ENCODE measurements around the gene LSS.

Gene LSS

DNA sequence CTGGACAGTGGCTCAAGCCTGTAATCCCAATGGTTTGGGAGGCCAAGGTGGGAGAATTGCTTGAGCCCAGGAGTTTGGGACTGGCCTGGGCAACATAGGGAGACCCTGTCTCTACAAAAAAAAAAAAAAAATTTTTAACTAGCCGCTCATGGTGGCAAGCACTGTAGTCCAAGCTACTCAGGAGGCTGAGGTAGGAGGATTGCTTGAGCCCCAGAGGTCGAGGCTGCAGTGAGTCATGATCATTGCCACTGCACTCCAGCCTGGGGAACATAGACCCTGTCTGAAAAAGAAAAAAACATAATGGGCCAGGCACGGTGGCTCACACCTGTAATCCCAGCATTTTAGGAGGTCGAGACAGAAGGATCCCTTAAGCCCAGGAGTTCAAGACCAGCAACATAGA is 49.6 kb downstream of the LSS start:
- TF ChIP-seq, protein P1, sequence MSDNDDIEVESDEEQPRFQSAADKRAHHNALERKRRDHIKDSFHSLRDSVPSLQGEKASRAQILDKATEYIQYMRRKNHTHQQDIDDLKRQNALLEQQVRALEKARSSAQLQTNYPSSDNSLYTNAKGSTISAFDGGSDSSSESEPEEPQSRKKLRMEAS (IDR thresholded peaks at IDR 0.05) = no peak
- no peak for TF ChIP-seq EGR1 (IDR thresholded peaks at IDR 0.05)
- TF ChIP-seq CEBPB (IDR thresholded peaks at IDR 0.05) = no peak
- TF ChIP-seq TCF12 (IDR thresholded peaks at IDR 0.05; ENCODE audit: low read depth) = no peak
- no peak for TF ChIP-seq FOXM1 (IDR thresholded peaks at IDR 0.05; ENCODE audit: borderline replicate concordance, low read depth)
- no peak for TF ChIP-seq CREB1 (IDR thresholded peaks at IDR 0.05; ENCODE audit: low read depth)
- TF ChIP-seq, protein P2, sequence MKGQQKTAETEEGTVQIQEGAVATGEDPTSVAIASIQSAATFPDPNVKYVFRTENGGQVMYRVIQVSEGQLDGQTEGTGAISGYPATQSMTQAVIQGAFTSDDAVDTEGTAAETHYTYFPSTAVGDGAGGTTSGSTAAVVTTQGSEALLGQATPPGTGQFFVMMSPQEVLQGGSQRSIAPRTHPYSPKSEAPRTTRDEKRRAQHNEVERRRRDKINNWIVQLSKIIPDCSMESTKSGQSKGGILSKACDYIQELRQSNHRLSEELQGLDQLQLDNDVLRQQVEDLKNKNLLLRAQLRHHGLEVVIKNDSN (IDR thresholded peaks at IDR 0.05) = no peak
- no peak for TF ChIP-seq ZBTB7A (IDR thresholded peaks at IDR 0.05; ENCODE audit: low read depth)
- TF ChIP-seq TEAD4 (IDR thresholded peaks at IDR 0.05) = no peak
- no peak for TF ChIP-seq TAF1 (IDR thresholded peaks at IDR 0.05; ENCODE audit: low read depth)
- TF ChIP-seq, protein P3, sequence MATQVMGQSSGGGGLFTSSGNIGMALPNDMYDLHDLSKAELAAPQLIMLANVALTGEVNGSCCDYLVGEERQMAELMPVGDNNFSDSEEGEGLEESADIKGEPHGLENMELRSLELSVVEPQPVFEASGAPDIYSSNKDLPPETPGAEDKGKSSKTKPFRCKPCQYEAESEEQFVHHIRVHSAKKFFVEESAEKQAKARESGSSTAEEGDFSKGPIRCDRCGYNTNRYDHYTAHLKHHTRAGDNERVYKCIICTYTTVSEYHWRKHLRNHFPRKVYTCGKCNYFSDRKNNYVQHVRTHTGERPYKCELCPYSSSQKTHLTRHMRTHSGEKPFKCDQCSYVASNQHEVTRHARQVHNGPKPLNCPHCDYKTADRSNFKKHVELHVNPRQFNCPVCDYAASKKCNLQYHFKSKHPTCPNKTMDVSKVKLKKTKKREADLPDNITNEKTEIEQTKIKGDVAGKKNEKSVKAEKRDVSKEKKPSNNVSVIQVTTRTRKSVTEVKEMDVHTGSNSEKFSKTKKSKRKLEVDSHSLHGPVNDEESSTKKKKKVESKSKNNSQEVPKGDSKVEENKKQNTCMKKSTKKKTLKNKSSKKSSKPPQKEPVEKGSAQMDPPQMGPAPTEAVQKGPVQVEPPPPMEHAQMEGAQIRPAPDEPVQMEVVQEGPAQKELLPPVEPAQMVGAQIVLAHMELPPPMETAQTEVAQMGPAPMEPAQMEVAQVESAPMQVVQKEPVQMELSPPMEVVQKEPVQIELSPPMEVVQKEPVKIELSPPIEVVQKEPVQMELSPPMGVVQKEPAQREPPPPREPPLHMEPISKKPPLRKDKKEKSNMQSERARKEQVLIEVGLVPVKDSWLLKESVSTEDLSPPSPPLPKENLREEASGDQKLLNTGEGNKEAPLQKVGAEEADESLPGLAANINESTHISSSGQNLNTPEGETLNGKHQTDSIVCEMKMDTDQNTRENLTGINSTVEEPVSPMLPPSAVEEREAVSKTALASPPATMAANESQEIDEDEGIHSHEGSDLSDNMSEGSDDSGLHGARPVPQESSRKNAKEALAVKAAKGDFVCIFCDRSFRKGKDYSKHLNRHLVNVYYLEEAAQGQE (IDR thresholded peaks at IDR 0.05; ENCODE audit: low read depth) = no peak
- no peak for TF ChIP-seq YY1 (IDR thresholded peaks at IDR 0.05; ENCODE audit: low read depth)
- no peak for TF ChIP-seq RAD21 (IDR thresholded peaks at IDR 0.05; ENCODE audit: low read depth)
- no peak for TF ChIP-seq NFIC (IDR thresholded peaks at IDR 0.05)
- no peak for TF ChIP-seq EP300 (IDR thresholded peaks at IDR 0.05; ENCODE audit: borderline replicate concordance)

DNA sequence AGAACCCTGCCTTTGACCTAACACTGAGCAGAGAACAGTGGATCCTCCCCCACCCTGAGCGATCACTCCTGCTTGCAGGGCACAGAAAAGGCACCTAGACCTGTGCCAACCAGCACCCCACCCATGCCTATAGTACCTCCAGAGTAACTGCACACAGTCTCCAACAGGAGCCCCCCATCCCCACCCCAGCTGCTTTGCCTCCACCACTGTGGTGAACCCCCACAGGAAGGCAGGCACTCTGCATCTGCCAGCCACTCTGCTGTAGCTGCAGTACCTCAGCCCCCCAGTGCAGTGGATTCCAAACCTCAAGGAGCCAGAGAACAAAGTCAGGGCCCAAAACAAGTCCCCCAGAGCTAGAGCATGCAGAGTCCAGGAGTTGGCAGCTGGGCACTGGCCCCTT is 55.0 kb downstream of the LSS start:
- TF ChIP-seq EGR1 (IDR thresholded peaks at IDR 0.05) (no peak), FOXM1 (IDR thresholded peaks at IDR 0.05; ENCODE audit: borderline replicate concordance, low read depth) (no peak), TCF12 (IDR thresholded peaks at IDR 0.05; ENCODE audit: low read depth) (no peak), TAF1 (IDR thresholded peaks at IDR 0.05; ENCODE audit: low read depth) (no peak), RAD21 (IDR thresholded peaks at IDR 0.05; ENCODE audit: low read depth) (no peak), YY1 (IDR thresholded peaks at IDR 0.05; ENCODE audit: low read depth) (no peak), CREB1 (IDR thresholded peaks at IDR 0.05; ENCODE audit: low read depth) (no peak), EP300 (IDR thresholded peaks at IDR 0.05; ENCODE audit: borderline replicate concordance) (no peak), NFIC (IDR thresholded peaks at IDR 0.05) (no peak), ZBTB7A (IDR thresholded peaks at IDR 0.05; ENCODE audit: low read depth) (no peak), TEAD4 (IDR thresholded peaks at IDR 0.05) (no peak), CEBPB (IDR thresholded peaks at IDR 0.05) (no peak)
- TF ChIP-seq, protein P3 (IDR thresholded peaks at IDR 0.05; ENCODE audit: low read depth) = no peak
- TF ChIP-seq, protein P2 (IDR thresholded peaks at IDR 0.05) = no peak
- TF ChIP-seq, protein P1 (IDR thresholded peaks at IDR 0.05) = no peak

DNA sequence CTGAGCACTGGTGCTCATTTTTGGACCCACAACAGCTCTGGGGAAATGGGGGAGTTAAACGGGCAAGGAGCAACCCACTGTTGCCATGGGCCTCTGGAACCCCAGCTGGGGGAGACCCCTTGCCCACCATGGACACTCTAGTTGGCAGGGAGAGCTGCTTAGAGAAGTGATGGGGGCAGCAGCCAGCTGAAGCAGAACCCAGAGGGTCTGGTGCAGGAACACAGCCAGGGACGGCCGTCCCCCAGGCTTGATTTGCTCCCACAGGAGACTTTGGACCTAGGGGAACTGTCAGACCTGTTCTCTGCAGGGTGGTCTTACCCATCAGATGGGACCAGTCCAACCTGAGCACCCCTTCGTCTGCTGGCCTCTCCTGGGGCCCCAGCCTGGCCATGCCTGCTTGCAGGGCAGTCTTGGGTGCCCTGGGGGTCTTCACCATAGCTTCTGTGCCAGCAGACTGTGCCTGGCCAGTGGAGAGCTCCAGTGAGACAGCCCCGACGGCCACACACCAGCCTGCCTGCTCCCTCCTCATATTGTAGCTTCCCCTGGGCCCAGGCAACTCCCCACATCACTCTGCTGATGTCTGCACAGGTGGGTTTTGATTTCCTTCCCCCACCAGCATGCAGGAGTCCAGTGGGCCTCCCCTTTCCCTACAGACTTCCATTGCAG is 55.6 kb downstream of the LSS start:
- TF ChIP-seq EGR1 (IDR thresholded peaks at IDR 0.05) (no peak), TCF12 (IDR thresholded peaks at IDR 0.05; ENCODE audit: low read depth) (no peak), CEBPB (IDR thresholded peaks at IDR 0.05) (no peak), NFIC (IDR thresholded peaks at IDR 0.05) (no peak)

DNA sequence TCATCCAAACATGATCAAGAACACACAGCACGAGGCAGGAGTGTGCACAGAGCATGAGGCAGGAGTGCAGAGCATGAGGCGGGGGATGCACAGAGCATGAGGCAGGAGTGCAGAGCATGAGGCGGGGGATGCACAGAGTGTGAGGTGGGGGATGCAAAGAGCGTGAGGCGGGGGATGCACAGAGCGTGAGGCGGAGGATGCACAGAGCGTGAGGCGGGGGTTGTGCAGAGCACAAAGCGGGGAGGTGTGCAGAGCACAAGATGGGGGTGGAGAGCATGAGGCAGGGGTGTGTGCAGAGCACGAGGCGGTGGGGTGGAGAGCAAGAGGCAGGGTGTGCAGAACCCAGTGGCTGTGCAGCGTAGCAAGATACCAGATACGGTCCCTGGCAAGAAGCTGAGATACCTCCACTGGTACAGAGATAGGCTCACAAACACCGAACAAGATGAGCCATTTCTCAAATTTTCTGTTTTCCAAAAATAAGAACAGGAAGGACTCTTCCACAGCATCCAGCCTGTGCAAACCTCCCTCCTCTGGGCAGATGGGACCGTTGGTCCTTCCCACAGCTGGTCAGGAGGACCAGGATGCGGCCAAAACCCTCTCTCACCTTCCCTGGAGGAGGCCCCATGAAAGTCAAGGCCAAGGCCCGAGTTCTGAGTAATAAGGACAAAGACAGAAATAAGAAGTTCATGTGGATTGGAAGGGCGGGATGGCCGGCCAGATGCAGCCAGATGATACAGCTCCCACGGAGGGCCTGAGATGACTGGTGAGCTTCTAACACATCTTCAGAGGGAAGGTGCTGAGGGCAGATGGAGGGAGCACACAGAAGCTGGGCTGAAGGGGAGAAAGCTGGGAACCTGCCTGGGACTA is 56.3 kb downstream of the LSS start:
- TF ChIP-seq FOXM1 (IDR thresholded peaks at IDR 0.05; ENCODE audit: borderline replicate concordance, low read depth) (no peak), EP300 (IDR thresholded peaks at IDR 0.05; ENCODE audit: borderline replicate concordance) (no peak), ZBTB7A (IDR thresholded peaks at IDR 0.05; ENCODE audit: low read depth) (no peak), YY1 (IDR thresholded peaks at IDR 0.05; ENCODE audit: low read depth) (no peak)

DNA sequence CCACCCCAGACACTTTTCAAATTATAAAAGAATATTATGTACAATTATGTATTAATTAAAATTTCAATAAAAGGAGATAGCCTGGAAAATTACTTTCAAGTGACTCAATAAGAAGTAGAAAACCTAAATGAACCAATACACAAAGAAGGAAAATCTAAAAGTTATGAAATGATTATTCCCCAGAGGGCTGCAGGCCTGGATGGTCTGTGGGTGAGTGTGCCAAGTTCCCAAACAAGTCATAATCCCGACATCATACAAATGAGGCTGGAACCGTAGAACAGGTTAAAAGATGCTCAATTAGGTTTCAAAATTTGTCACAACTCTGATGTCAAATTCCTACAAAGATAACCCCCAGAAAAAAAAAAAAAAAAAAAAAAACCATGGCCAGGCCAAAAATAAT is 57.0 kb downstream of the LSS start:
- TF ChIP-seq TEAD4 (IDR thresholded peaks at IDR 0.05) (no peak), NFIC (IDR thresholded peaks at IDR 0.05) (no peak), TCF12 (IDR thresholded peaks at IDR 0.05; ENCODE audit: low read depth) (no peak), RAD21 (IDR thresholded peaks at IDR 0.05; ENCODE audit: low read depth) (no peak), TAF1 (IDR thresholded peaks at IDR 0.05; ENCODE audit: low read depth) (no peak), YY1 (IDR thresholded peaks at IDR 0.05; ENCODE audit: low read depth) (no peak), EGR1 (IDR thresholded peaks at IDR 0.05) (no peak), EP300 (IDR thresholded peaks at IDR 0.05; ENCODE audit: borderline replicate concordance) (no peak), FOXM1 (IDR thresholded peaks at IDR 0.05; ENCODE audit: borderline replicate concordance, low read depth) (no peak), CEBPB (IDR thresholded peaks at IDR 0.05) (no peak)
- TF ChIP-seq, protein P1 (IDR thresholded peaks at IDR 0.05) = no peak
- TF ChIP-seq, protein P2 (IDR thresholded peaks at IDR 0.05) = no peak
